Endothelial cell of umbilical vein (primary cell): ENCODE measurements around the gene TRPM5. TPM values are rescaled to one million over a fixed set of nuclear protein-coding genes. Genes with fewer than 3 reads are reported as not detected.

Source experiments
- BruUV-seq: library from RNA; stranded (reverse); fragments of 400-500 nt; replicated peaks from 2 replicates; lab custom pipeline; 2021; lab: Mats Ljungman, UMichigan
- CTCF ChIA-PET: fragments of 300-600, 350-600 bp; sonication (Branson Sonifier 250); formaldehyde crosslinking; loops from one replicate; lab custom pipeline; 2021; ENCODE audit warnings: antibody characterized with exemption, inconsistent platforms; lab: Charles Lee
- POLR2A ChIA-PET: fragments of 300-600, 350-600 bp; sonication (Branson Sonifier 250); formaldehyde crosslinking; loops from one replicate; lab custom pipeline; 2021; ENCODE audit warnings: antibody characterized with exemption, inconsistent platforms; lab: Charles Lee
- DNase-seq: peaks from one replicate; pipeline ENCODE4 v3.0.0-alpha.2; 2011; ENCODE audit warnings: low read depth, low spot score
- FAIRE-seq: peaks from 2 replicates; lab custom pipeline; 2011; peaks lifted over from hg19 to GRCh38; lab: Jason Lieb, UNC
- H2AFZ ChIP-seq: 2 replicates; pipeline ENCODE4 v1.6.0; 2012; ENCODE audit warnings: low read depth, low read length, control low read depth, inconsistent platforms
- H3K27ac ChIP-seq: 2 replicates; pipeline ENCODE4 v1.5.1; 2011; ENCODE audit warnings: low read depth, mild to moderate bottlenecking, control low read depth, low read length, moderate library complexity; ENCODE audit not compliant: insufficient read depth
- H3K27me3 ChIP-seq, 2 experiments: 2 replicates each; pipeline versions ENCODE4 v1.6.0 to v1.6.1; 2011; ENCODE audit warnings: low read length in 2 of 2, mixed read lengths in 1 of 2; ENCODE audit not compliant: control insufficient read depth in 2 of 2, insufficient read depth in 2 of 2
- H3K36me3 ChIP-seq, 2 experiments: 2 replicates in 1 of 2; 3 replicates in 1 of 2; pipeline ENCODE4 v1.5.1; 2011; ENCODE audit warnings: low read length in 2 of 2, mild to moderate bottlenecking in 1 of 2, moderate library complexity in 1 of 2; ENCODE audit not compliant: control insufficient read depth in 2 of 2, insufficient read depth in 2 of 2; ENCODE audit errors: extremely low read depth in 1 of 2
- H3K4me1 ChIP-seq: 3 replicates; pipeline ENCODE4 v1.5.1; 2011; ENCODE audit warnings: mild to moderate bottlenecking, low read length; ENCODE audit not compliant: control insufficient read depth, insufficient read depth; ENCODE audit errors: extremely low read depth
- H3K4me2 ChIP-seq: 2 replicates; pipeline ENCODE4 v1.6.1; 2011; ENCODE audit warnings: low read length, control low read depth, mixed read lengths; ENCODE audit not compliant: insufficient read depth
- H3K4me3 ChIP-seq, 3 experiments: fragments of 200-600 bp in 1 of 3; sonication (generic), shearing (Covaris generic) in 1 of 3; replicated peaks in 1 of 3; 2 replicates each; pipeline ENCODE4 v1.5.1; 2011 to 2016; ENCODE audit warnings: control low read depth in 3 of 3, low read length in 3 of 3, mild to moderate bottlenecking in 2 of 3, inconsistent platforms in 1 of 3, low read depth in 1 of 3, moderate library complexity in 1 of 3; ENCODE audit not compliant: insufficient read depth in 1 of 3
- H3K79me2 ChIP-seq: 2 replicates; pipeline ENCODE4 v1.6.0; 2012; ENCODE audit warnings: low read length, inconsistent platforms; ENCODE audit not compliant: control insufficient read depth, insufficient read depth
- H3K9ac ChIP-seq: replicated peaks from 2 replicates; pipeline ENCODE3; 2011; ENCODE audit warnings: low read length, control low read depth; ENCODE audit not compliant: insufficient read depth; ENCODE audit errors: extremely low read depth
- H3K9me1 ChIP-seq: replicated peaks from 3 replicates; pipeline ENCODE4 v1.6.0; 2011; ENCODE audit warnings: mild to moderate bottlenecking, low read length; ENCODE audit not compliant: control insufficient read depth, insufficient read depth; ENCODE audit errors: extremely low read depth
- H3K9me3 ChIP-seq: replicated peaks from 2 replicates; pipeline ENCODE4 v1.5.1; 2012; ENCODE audit warnings: low read length, inconsistent platforms; ENCODE audit not compliant: control insufficient read depth, insufficient read depth
- H4K20me1 ChIP-seq: replicated peaks from 2 replicates; pipeline ENCODE3; 2011; ENCODE audit warnings: mild to moderate bottlenecking, low read length; ENCODE audit not compliant: control insufficient read depth, insufficient read depth; ENCODE audit errors: extremely low read depth
- EZH2 ChIP-seq: IDR thresholded peaks from 2 replicates; pipeline ENCODE4 v1.6.1; 2012; ENCODE audit warnings: borderline replicate concordance, low read depth, mild to moderate bottlenecking, moderate library complexity, low read length, inconsistent platforms; ENCODE audit not compliant: severe bottlenecking
- FOS ChIP-seq: IDR thresholded peaks from 2 replicates; pipeline ENCODE4 v1.6.1; 2011; ENCODE audit warnings: mild to moderate bottlenecking, low read length, moderate library complexity, borderline replicate concordance; ENCODE audit not compliant: insufficient read depth
- GATA2 ChIP-seq: IDR thresholded peaks from 2 replicates; pipeline ENCODE4 v1.7.0; 2011; ENCODE audit warnings: low read depth, mild to moderate bottlenecking, moderate library complexity, mixed read lengths, low read length; ENCODE audit not compliant: insufficient read length, insufficient read depth
- JUN ChIP-seq: IDR thresholded peaks from 2 replicates; pipeline ENCODE4 v1.6.1; 2011; ENCODE audit warnings: borderline replicate concordance, low read depth; ENCODE audit not compliant: insufficient read length, insufficient read depth
- MYC ChIP-seq: IDR thresholded peaks from one replicate; pipeline ENCODE4 v1.6.1; 2011; ENCODE audit warnings: mild to moderate bottlenecking, low read depth, low read length
- POLR2A ChIP-seq: IDR thresholded peaks from 2 replicates; pipeline ENCODE4 v1.6.1; 2012; ENCODE audit warnings: low read depth, mild to moderate bottlenecking, control low read depth, low read length
- POLR2AphosphoS5 ChIP-seq: IDR thresholded peaks from 2 replicates; pipeline ENCODE4 v1.6.1; 2012; ENCODE audit warnings: low read depth, mild to moderate bottlenecking, control low read depth, low read length, moderate library complexity; ENCODE audit not compliant: insufficient read depth
- dilution Hi-C: fragments of 300-500 bp; cut with MboI; formaldehyde crosslinking; loops from one replicate; pipeline ENCODE4 v1.15.0; 2019; ENCODE audit warnings: low sequenced_read_pairs; ENCODE audit not compliant: extremely low pct_ligation_motif_present
- intact Hi-C: fragments of 100-400 bp; cut with micrococcal nuclease; formaldehyde crosslinking; loops from one replicate; pipeline ENCODE4 v1.10.0; 2022
- polyA plus RNA-seq, 4 experiments: library from polyadenylated mRNA; depleted of rRNA in 3 of 4; stranded (reverse) in 3 of 4; unstranded in 1 of 4; fragments of >200 nt; gene quantifications; 2 replicates each; pipeline versions ENCODE4 v1.2.1 to v1.2.3, GENCODE V29; 2011 to 2012; ENCODE audit warnings: missing spikeins in 1 of 4
- total RNA-seq: library from RNA; stranded (reverse); gene quantifications from 2 replicates; pipeline ENCODE4 v1.2.3, GENCODE V29; 2021
- TF ChIP-seq, protein P1 (sequence below): IDR thresholded peaks from 2 replicates; pipeline ENCODE4 v1.6.1; 2011; ENCODE audit not compliant: insufficient read depth, insufficient read length
- TF ChIP-seq, protein P2 (sequence below), 2 donors: IDR thresholded peaks; 1 replicate in 1 of 2; 2 replicates in 1 of 2; pipeline ENCODE4 v1.5.1; 2011; ENCODE audit warnings: low read length in 2 of 2, mild to moderate bottlenecking in 2 of 2, moderate library complexity in 2 of 2, control low read depth in 1 of 2, inconsistent platforms in 1 of 2, low read depth in 1 of 2; ENCODE audit not compliant: insufficient read depth in 1 of 2; ENCODE audit errors: extremely low read depth in 1 of 2

Gene TRPM5
- total and polyA plus RNA-seq, 2 donors (not counting 3 experiments of a cell fraction or from before 2014, with no cell fraction given) = not detected

GRCh38 chr11:2460540-2461252, 16.4 kb upstream of the TRPM5 start:
- H3K27ac ChIP-seq = no peak overlapping the region
- DNase-seq (no peak), FAIRE-seq (no peak)
- no peak overlapping the region for H3K9ac ChIP-seq
- no peaks in the 10 kb centered on the region for H4K20me1 ChIP-seq
- ChIA-PET CTCF (no interaction called here), POLR2A (no interaction called here)
- TF ChIP-seq POLR2AphosphoS5 (no peak), EZH2 (no peak), FOS (no peak), MYC (no peak), JUN (no peak), POLR2A (no peak), GATA2 (no peak)
- TF ChIP-seq, protein P1, sequence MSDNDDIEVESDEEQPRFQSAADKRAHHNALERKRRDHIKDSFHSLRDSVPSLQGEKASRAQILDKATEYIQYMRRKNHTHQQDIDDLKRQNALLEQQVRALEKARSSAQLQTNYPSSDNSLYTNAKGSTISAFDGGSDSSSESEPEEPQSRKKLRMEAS = no peak
- TF ChIP-seq, protein P2, sequence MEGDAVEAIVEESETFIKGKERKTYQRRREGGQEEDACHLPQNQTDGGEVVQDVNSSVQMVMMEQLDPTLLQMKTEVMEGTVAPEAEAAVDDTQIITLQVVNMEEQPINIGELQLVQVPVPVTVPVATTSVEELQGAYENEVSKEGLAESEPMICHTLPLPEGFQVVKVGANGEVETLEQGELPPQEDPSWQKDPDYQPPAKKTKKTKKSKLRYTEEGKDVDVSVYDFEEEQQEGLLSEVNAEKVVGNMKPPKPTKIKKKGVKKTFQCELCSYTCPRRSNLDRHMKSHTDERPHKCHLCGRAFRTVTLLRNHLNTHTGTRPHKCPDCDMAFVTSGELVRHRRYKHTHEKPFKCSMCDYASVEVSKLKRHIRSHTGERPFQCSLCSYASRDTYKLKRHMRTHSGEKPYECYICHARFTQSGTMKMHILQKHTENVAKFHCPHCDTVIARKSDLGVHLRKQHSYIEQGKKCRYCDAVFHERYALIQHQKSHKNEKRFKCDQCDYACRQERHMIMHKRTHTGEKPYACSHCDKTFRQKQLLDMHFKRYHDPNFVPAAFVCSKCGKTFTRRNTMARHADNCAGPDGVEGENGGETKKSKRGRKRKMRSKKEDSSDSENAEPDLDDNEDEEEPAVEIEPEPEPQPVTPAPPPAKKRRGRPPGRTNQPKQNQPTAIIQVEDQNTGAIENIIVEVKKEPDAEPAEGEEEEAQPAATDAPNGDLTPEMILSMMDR (IDR thresholded peaks at IDR 0.05; ENCODE audit: extremely low read depth in 1 of 2, insufficient read depth in 1 of 2, low read depth in 1 of 2, low read length in 2 of 2) = no peak
- H3K9me3 ChIP-seq = no peaks in the 10 kb centered on the region
- BruUV-seq = no TSS peak
- no peaks in the 10 kb centered on the region for H3K9me1 ChIP-seq
- no peak overlapping the region for H2AFZ ChIP-seq
- H3K4me3 ChIP-seq = no peak overlapping the region
- intact Hi-C loops (no loop called here), dilution Hi-C loops (no loop called here)
- H3K36me3 ChIP-seq = no peaks in the 10 kb centered on the region
- H3K79me2 ChIP-seq = no peaks in the 10 kb centered on the region
- H3K4me2 ChIP-seq = no peak overlapping the region
- no peaks in the 10 kb centered on the region for H3K4me1 ChIP-seq
- no peaks in the 10 kb centered on the region for H3K27me3 ChIP-seq
